Measurements from ENCODE around the gene SYNPO. TPM values are rescaled to one million over a fixed set of nuclear protein-coding genes. Genes with fewer than 3 reads are reported as not detected.

SYNPO gene
- polyA plus RNA-seq, 1 donor from 2014 or later: not detected

GRCh38 chr5:150700246-150700593 is 59.8 kb downstream of the SYNPO start:
- Histone ChIP-seq H3K27ac (ENCODE audit: low read length) (peak overlapping the region; percentile 99), H3K9ac (ENCODE audit: low read length) (peak overlapping the region; percentile 99), H3K9me3 (ENCODE audit: low read length) (no peaks in the 10 kb centered on the region), H3K9me2 (ENCODE audit: insufficient read depth, low read length) (no peaks in the 10 kb centered on the region), H3K4me2 (ENCODE audit: low read length) (peak overlapping the region; percentile 90), H3K4me3 (ENCODE audit: low read length) (peak overlapping the region; percentile 93), H3K36me3 (ENCODE audit: insufficient read depth, low read length) (peaks cover 3% of the 10 kb centered on the region), H3K79me2 (replicated peaks; ENCODE audit: insufficient read depth, low read length) (peaks cover 19% of the 10 kb centered on the region), H4K20me1 (ENCODE audit: insufficient read depth) (no peaks in the 10 kb centered on the region), H2AFZ (ENCODE audit: low read depth, low read length) (peak overlapping the region; percentile 100), H3K27me3 (ENCODE audit: insufficient read depth, low read depth, low read length) (no peaks in the 10 kb centered on the region), H3F3A (ENCODE audit: insufficient read depth, low read length, poor library complexity, severe bottlenecking) (no peaks in the 10 kb centered on the region)
- TF ChIP-seq, protein P1, sequence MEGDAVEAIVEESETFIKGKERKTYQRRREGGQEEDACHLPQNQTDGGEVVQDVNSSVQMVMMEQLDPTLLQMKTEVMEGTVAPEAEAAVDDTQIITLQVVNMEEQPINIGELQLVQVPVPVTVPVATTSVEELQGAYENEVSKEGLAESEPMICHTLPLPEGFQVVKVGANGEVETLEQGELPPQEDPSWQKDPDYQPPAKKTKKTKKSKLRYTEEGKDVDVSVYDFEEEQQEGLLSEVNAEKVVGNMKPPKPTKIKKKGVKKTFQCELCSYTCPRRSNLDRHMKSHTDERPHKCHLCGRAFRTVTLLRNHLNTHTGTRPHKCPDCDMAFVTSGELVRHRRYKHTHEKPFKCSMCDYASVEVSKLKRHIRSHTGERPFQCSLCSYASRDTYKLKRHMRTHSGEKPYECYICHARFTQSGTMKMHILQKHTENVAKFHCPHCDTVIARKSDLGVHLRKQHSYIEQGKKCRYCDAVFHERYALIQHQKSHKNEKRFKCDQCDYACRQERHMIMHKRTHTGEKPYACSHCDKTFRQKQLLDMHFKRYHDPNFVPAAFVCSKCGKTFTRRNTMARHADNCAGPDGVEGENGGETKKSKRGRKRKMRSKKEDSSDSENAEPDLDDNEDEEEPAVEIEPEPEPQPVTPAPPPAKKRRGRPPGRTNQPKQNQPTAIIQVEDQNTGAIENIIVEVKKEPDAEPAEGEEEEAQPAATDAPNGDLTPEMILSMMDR (IDR thresholded peaks at IDR 0.05; ENCODE audit: poor library complexity, severe bottlenecking): no peak
- TF ChIP-seq EZH2 (IDR thresholded peaks at IDR 0.05; ENCODE audit: borderline replicate concordance, insufficient read depth, low read length, poor library complexity, severe bottlenecking) (no peak), TAF1 (IDR thresholded peaks at IDR 0.05; ENCODE audit: low read depth) (no peak), MXI1 (conservative IDR thresholded peaks at IDR 0.05; ENCODE audit: poor library complexity, severe bottlenecking) (no peak), EP300 (conservative IDR thresholded peaks at IDR 0.05; ENCODE audit: poor library complexity, severe bottlenecking) (no peak), POLR2AphosphoS5 (IDR thresholded peaks at IDR 0.05) (no peak), REST (IDR thresholded peaks at IDR 0.05; ENCODE audit: borderline replicate concordance) (no peak), RAD21 (conservative IDR thresholded peaks at IDR 0.05) (no peak), SMC3 (conservative IDR thresholded peaks at IDR 0.05; ENCODE audit: poor library complexity) (no peak)

DNA sequence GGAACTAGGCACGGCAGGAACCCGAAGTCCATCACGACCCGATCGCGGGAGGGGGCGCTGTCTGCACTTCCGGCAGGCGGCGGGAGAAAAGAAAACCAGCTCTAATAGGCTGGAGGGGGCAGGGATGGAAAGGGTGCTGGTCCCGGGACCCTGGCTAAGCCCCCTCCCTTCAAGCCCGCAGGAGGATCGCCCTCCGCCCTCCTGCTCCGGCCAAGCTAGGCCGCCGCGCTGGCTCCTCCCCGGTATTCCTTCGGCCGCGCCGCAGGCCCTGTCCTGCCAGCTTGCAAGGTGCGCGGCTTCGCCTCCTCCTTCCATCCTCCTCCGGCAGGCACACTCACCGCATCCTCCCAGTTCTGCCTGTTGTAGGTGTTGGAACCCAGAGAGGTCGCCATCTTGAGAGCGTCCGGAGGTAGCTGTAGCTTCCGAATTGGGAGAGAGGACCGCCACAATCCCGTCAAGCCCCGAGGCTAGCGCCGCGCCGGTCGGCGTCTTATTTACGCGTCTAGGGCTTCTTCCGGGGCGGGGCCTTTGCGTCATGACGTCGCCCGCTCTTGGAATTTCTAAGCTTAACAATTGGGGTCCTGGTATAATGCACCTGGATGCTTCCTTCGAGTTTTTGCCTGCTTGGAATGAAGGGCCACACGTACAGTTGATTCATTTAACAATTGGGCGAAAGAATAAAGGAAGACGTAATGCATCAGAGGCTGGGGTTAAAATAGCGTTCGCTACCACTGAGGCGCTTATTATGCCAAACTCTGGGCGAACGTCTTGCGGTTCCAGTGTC is 60.3 kb downstream of the SYNPO start, which contains the start of gene RBM22:
Gene RBM22, minus strand, starts transcription at position 469 of the 784 bp plus-strand sequence. Its CDS starts 77 bp downstream, at position 392.
- no peaks in the 10 kb centered on the region for H3K9me3 ChIP-seq (ENCODE audit: low read length)
- peaks cover 19% of the 10 kb centered on the region for H3K79me2 ChIP-seq (replicated peaks; ENCODE audit: insufficient read depth, low read length)
- peak within 1 kb of the TSS; percentile 99 for H3K9ac ChIP-seq (ENCODE audit: low read length)
- H3F3A ChIP-seq (ENCODE audit: insufficient read depth, low read length, poor library complexity, severe bottlenecking): no peaks in the 10 kb centered on the region
- peak within 1 kb of the TSS; percentile 100 for H2AFZ ChIP-seq (ENCODE audit: low read depth, low read length)
- no peaks in the 10 kb centered on the region for H3K27me3 ChIP-seq (ENCODE audit: insufficient read depth, low read depth, low read length)
- H3K27ac ChIP-seq (ENCODE audit: low read length): peak within 1 kb of the TSS; percentile 99
- no peaks in the 10 kb centered on the region for H4K20me1 ChIP-seq (ENCODE audit: insufficient read depth)
- H3K4me2 ChIP-seq (ENCODE audit: low read length): peak within 1 kb of the TSS; percentile 90
- TF ChIP-seq POLR2AphosphoS5 (IDR thresholded peaks at IDR 0.05): peak; percentile 94
- no peak for TF ChIP-seq EZH2 (IDR thresholded peaks at IDR 0.05; ENCODE audit: borderline replicate concordance, insufficient read depth, low read length, poor library complexity, severe bottlenecking)
- peak; percentile 86 for TF ChIP-seq TAF1 (IDR thresholded peaks at IDR 0.05; ENCODE audit: low read depth)
- no peak for TF ChIP-seq RAD21 (conservative IDR thresholded peaks at IDR 0.05)
- TF ChIP-seq MXI1 (conservative IDR thresholded peaks at IDR 0.05; ENCODE audit: poor library complexity, severe bottlenecking): peak; percentile 74
- peak; percentile 91 for TF ChIP-seq REST (IDR thresholded peaks at IDR 0.05; ENCODE audit: borderline replicate concordance)
- TF ChIP-seq EP300 (conservative IDR thresholded peaks at IDR 0.05; ENCODE audit: poor library complexity, severe bottlenecking): peak; percentile 71
- TF ChIP-seq, protein P1 (IDR thresholded peaks at IDR 0.05; ENCODE audit: poor library complexity, severe bottlenecking): peak; percentile 76
- no peak for TF ChIP-seq SMC3 (conservative IDR thresholded peaks at IDR 0.05; ENCODE audit: poor library complexity)
- H3K36me3 ChIP-seq (ENCODE audit: insufficient read depth, low read length): no peaks in the 10 kb centered on the region
- no peaks in the 10 kb centered on the region for H3K9me2 ChIP-seq (ENCODE audit: insufficient read depth, low read length)
- H3K4me3 ChIP-seq (ENCODE audit: low read length): peak within 1 kb of the TSS; percentile 93

Measured in neural cell (in vitro differentiated cells).